ENCODE measurements around the gene ATXN1.

Gene ATXN1

DNA sequence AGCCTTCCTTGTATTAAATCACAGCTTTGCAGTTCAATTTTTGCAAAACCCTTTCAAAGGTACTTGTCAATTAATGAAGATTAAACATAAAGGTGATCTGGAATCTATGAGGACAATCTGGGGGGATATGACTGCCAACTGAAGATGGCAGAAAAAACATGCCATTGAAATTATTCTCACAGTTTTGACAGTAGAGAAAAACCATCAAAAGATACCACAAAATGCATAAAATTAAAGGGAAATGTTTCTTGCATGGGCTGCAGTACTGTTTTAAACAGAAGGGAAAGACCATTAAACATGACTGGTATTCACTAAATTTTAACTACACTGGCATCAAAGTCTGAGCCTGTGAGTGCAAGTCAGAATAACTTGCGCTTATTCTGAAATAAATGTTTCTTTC, 194.2 kb downstream of the ATXN1 start:
- Histone ChIP-seq H3K9me3 (ENCODE audit: control insufficient read depth, insufficient read depth, low read length) (no peaks in the 10 kb centered on the region), H3F3A (ENCODE audit: control insufficient read depth, insufficient read depth) (no peaks in the 10 kb centered on the region), H3K27ac (ENCODE audit: low read depth, low read length) (no peak overlapping the region), H3K79me2 (ENCODE audit: control insufficient read depth, low read length) (no peaks in the 10 kb centered on the region), H3K4me2 (ENCODE audit: low read length) (no peak overlapping the region), H3K4me1 (ENCODE audit: control insufficient read depth, low read length) (no peaks in the 10 kb centered on the region), H3K9me2 (replicated peaks; ENCODE audit: control insufficient read depth, low read length) (no peaks in the 10 kb centered on the region), H3K4me3 (ENCODE audit: low read length) (no peak overlapping the region), H4K20me1 (ENCODE audit: control insufficient read depth, insufficient read depth, low read depth, low read length) (no peaks in the 10 kb centered on the region), H3K27me3 (ENCODE audit: control insufficient read depth, low read length) (no peaks in the 10 kb centered on the region), H3K36me3 (ENCODE audit: control insufficient read depth, low read length) (no peaks in the 10 kb centered on the region)
- TF ChIP-seq CTCF (IDR thresholded peaks at IDR 0.05; ENCODE audit: low read depth, low read length, poor library complexity, severe bottlenecking): no peak
- TF ChIP-seq EZH2phosphoT487 (IDR thresholded peaks at IDR 0.05; ENCODE audit: borderline replicate concordance, low read length): no peak

DNA sequence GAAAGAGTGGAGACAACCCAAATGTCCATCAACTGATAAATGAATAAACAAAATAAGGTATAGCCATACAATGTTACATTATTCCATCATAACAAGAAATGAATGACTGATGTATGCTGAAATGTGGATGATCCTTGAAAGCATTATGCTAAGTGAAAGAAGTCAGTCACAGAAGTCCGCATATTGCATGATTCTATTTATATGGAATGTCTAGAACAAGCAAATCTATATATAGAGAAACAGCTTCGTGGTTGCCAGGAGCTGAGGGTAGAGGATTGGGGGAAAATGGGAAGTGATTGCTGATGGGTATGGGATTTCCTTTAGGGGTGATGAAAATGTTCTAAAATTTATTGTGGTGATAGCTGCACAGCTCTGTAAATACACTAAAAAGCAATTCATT, 196.8 kb downstream of the ATXN1 start:
- no peaks in the 10 kb centered on the region for H3K9me2 ChIP-seq (replicated peaks; ENCODE audit: control insufficient read depth, low read length)
- H3K4me3 ChIP-seq (ENCODE audit: low read length): no peak overlapping the region
- no peaks in the 10 kb centered on the region for H4K20me1 ChIP-seq (ENCODE audit: control insufficient read depth, insufficient read depth, low read depth, low read length)
- no peak overlapping the region for H3K4me2 ChIP-seq (ENCODE audit: low read length)
- TF ChIP-seq CTCF (IDR thresholded peaks at IDR 0.05; ENCODE audit: low read depth, low read length, poor library complexity, severe bottlenecking) (no peak), EZH2phosphoT487 (IDR thresholded peaks at IDR 0.05; ENCODE audit: borderline replicate concordance, low read length) (no peak)
- no peaks in the 10 kb centered on the region for H3F3A ChIP-seq (ENCODE audit: control insufficient read depth, insufficient read depth)
- H3K9me3 ChIP-seq (ENCODE audit: control insufficient read depth, insufficient read depth, low read length): no peaks in the 10 kb centered on the region
- H3K79me2 ChIP-seq (ENCODE audit: control insufficient read depth, low read length): no peaks in the 10 kb centered on the region
- no peaks in the 10 kb centered on the region for H3K4me1 ChIP-seq (ENCODE audit: control insufficient read depth, low read length)
- no peak overlapping the region for H3K27ac ChIP-seq (ENCODE audit: low read depth, low read length)
- no peaks in the 10 kb centered on the region for H3K27me3 ChIP-seq (ENCODE audit: control insufficient read depth, low read length)
- H3K36me3 ChIP-seq (ENCODE audit: control insufficient read depth, low read length): no peaks in the 10 kb centered on the region

- H3F3A ChIP-seq (ENCODE audit: control insufficient read depth, insufficient read depth): no peaks in the 10 kb centered on the region
- no peaks in the 10 kb centered on the region for H3K79me2 ChIP-seq (ENCODE audit: control insufficient read depth, low read length)
- H4K20me1 ChIP-seq (ENCODE audit: control insufficient read depth, insufficient read depth, low read depth, low read length): no peaks in the 10 kb centered on the region
- H3K27me3 ChIP-seq (ENCODE audit: control insufficient read depth, low read length): no peaks in the 10 kb centered on the region
- no peak for TF ChIP-seq CTCF (IDR thresholded peaks at IDR 0.05; ENCODE audit: low read depth, low read length, poor library complexity, severe bottlenecking)
- no peak for TF ChIP-seq EZH2phosphoT487 (IDR thresholded peaks at IDR 0.05; ENCODE audit: borderline replicate concordance, low read length)
- H3K4me2 ChIP-seq (ENCODE audit: low read length): no peak overlapping the region
- no peaks in the 10 kb centered on the region for H3K9me3 ChIP-seq (ENCODE audit: control insufficient read depth, insufficient read depth, low read length)
- no peaks in the 10 kb centered on the region for H3K4me1 ChIP-seq (ENCODE audit: control insufficient read depth, low read length)
- no peak overlapping the region for H3K27ac ChIP-seq (ENCODE audit: low read depth, low read length)
- no peak overlapping the region for H3K4me3 ChIP-seq (ENCODE audit: low read length)
- no peaks in the 10 kb centered on the region for H3K36me3 ChIP-seq (ENCODE audit: control insufficient read depth, low read length)
- H3K9me2 ChIP-seq (replicated peaks; ENCODE audit: control insufficient read depth, low read length): no peaks in the 10 kb centered on the region
Observed at GRCh38 chr6:16563628-16564240, 197.5 kb downstream of the ATXN1 start.
